ENCODE data around the gene UTP20.
"Not testable (repeated sequence)": the region's sequence is repeated elsewhere in the genome, so short reads cannot be mapped to it uniquely, and the experiment has no call there.

- TF ChIP-seq CTCF (conservative IDR thresholded peaks at IDR 0.05 in 1 of 2, IDR thresholded peaks at IDR 0.05 in 1 of 2; ENCODE audit: extremely low read depth in 1 of 2, insufficient read depth in 1 of 2, low read depth in 1 of 2, low read length in 2 of 2); EZH2 (IDR thresholded peaks at IDR 0.05; ENCODE audit: borderline replicate concordance, low read length): not testable (repeated sequence)
Observed at GRCh38 chr12:101422066-101422465, 142.2 kb downstream of the UTP20 start.

Measured in mammary epithelial cell (primary cell).